T-helper 1 cell (primary cell): ENCODE measurements around the gene LBHD2.
A peak's percentile ranks its signal among the peaks of the same experiment; 100 is the strongest.
"Not testable (repeated sequence)": the region's sequence is repeated elsewhere in the genome, so short reads cannot be mapped to it uniquely, and the experiment has no call there.

Source experiments
- DNase-seq, 5 donors: peaks; one replicate each; pipeline ENCODE4 v3.0.0-alpha.2; 2012 to 2020
- total RNA-seq, 4 donors: gene quantifications; one replicate each; lab custom pipeline; 2026; lab: John Stamatoyannopoulos, UW

Gene LBHD2
- 0 to 0.12 (median 0) reads per million in 4 donors for total RNA-seq

DNA sequence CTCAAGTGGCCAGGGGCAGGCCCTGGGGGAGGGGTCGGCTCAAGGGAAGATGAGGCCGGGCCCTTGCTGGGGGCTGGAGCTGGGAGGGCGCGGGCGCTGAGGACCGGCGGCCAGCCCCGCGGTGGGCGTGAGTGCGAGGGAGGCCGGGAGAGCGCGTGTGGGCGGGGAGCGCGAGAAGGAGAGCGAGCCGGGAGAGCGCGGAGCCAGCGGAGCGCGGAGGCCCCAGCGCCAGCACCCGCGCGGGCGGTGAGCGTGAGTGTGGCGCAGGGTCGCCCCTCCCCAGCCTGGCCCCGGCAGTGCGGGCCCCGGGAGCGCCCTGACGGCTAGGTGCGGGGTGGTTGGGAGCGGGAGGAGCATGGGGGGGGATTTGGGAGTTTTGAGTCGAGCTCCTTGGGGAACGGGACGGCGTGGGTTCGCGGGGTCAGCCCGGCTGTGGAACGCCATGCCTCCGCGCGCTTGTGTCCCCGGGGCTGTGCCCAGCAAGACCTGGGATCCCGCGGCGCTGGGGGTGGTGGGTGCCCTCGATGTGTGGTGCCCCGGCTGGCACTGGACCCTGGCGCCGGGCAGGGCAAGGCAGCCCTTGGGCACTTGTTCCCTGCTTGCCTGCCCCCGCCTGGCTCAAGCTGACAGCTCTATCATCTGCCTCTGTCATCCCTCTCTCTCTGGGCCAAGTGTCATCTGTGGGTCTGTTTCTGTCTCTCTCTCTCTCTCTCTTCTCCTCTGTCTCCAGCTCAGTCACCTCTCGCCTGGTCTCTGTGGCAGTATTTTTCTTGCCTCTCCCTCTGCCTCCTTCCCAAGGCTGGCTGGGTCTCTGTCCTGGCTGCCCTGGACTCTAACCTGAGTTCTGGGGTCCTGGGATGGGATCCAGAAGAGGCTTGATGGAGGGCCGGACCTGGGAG, at the start of gene LBHD2:
Gene LBHD2, plus strand, starts transcription at position 190 of the 899 bp plus-strand sequence. CDS start 1,803 bp downstream, outside the sequence.
- DNase-seq, result no peak

- DNase-seq, result no peak
Measured at GRCh38 chr14:103041464-103041863, 42.5 kb upstream of the LBHD2 start.

DNA sequence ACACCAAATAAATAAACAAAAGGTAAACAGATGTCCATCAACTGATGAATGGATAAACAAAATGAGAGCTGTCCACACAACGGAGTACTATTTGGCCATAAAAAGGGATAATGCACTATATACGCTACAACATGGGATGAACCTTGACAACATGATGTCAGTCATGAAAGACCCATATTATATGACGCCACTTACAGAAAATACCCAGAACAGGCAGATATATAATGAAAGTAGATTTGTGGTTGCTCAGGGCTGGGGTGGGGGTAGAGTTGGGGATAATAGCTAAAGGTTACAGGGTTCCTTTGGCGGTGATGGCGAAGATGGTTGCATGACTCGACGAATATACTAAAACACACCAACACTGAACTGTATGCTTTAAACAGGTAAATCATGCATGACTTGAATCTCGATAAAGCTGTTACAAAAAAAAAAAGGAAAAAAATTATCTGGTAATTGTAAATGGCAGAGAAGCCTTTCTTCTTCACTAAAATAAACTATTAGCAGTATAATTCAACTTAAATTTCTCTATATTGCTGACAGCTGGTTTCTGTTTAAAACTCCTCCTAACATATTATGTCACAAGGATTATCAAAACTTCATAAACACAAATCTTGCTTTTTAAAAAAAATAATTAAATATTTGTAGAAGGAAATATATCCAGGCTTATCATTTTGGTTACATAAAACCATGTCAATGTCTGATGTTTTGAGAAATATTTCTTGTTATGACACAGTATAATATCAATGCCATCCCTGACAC, 40.6 kb upstream of the LBHD2 start:
- DNase-seq, result no peak

GRCh38 chr14:103045371-103045869, 38.6 kb upstream of the LBHD2 start:
- DNase-seq, result no peak

DNA sequence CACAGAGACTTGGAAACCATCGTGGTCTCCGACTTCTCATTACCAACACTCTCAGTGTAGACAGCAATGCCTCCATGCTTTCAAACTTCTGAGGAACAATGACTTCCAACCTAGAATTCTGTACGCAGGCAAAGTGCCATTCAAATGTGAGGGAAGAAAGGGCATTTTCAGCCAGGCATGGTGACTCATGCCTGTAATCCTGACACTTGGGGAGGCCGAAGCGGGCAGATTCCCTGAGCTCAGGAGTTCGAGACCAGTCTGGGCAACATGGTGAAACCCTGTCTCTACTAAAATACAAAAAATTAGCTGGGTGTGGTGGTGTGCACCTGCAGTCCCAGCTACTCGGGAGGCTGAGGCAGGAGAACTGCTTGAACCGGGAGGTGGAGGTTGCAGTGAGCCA, 36.6 kb upstream of the LBHD2 start:
- DNase-seq, result not testable (repeated sequence)

- no peak for DNase-seq
Measured at GRCh38 chr14:103050935-103051334, 33.1 kb upstream of the LBHD2 start.

- no peak for DNase-seq
Measured at GRCh38 chr14:103052407-103052806, 31.6 kb upstream of the LBHD2 start.

- DNase-seq, result no peak
Measured at GRCh38 chr14:103055695-103056094, 28.3 kb upstream of the LBHD2 start.

GRCh38 chr14:103056322-103057027, 27.5 kb upstream of the LBHD2 start:
- DNase-seq, result no peak

DNA sequence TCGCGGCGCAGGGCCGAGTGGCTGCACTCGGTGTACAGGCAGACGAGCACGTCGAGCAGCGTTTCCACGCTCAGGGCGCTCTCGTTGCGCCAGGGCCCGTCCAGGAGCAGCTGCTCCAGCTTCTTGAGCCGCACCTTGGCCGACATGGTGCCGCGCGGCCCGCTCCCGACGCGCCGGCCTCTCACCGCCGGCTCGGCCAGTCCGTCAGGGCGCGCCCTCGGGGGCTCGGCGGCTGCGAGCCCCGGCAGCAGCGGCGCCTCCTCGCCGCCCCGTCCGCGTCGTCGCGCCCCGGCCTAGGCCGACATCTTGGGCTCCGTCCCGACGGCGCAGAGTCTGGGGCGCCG, 27.0 kb upstream of the LBHD2 start:
- DNase-seq, result no peak

- DNase-seq, result peak; percentile 36 to 66 (median 46)
Measured at GRCh38 chr14:103057372-103058163, 26.4 kb upstream of the LBHD2 start, which contains the start of gene CDC42BPB. Gene CDC42BPB (minus strand): TSS chr14:103057549. CDS start chr14:103057173, 376 bp downstream.

GRCh38 chr14:103058164-103059055, 25.6 kb upstream of the LBHD2 start:
- DNase-seq, result no peak

DNA sequence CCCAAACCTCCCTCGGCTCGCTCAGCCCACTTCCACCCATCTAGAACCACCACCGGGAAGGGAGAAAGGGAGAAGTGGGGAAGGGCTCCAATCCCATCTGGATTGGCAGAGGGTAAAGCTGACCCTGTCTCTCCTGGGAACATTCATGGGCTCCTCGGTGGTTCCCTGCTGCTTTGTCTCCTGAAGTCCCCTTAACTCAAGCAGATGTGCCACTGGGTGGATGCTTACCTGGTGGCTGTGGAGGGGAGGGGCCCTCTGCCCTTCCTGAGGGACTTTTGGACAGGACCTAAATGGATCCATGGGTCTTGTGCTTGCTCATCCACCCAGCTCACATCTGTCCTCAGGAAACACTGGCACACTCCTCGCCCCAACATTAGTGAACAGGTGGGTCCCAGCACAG, 24.5 kb upstream of the LBHD2 start:
- no peak for DNase-seq

DNA sequence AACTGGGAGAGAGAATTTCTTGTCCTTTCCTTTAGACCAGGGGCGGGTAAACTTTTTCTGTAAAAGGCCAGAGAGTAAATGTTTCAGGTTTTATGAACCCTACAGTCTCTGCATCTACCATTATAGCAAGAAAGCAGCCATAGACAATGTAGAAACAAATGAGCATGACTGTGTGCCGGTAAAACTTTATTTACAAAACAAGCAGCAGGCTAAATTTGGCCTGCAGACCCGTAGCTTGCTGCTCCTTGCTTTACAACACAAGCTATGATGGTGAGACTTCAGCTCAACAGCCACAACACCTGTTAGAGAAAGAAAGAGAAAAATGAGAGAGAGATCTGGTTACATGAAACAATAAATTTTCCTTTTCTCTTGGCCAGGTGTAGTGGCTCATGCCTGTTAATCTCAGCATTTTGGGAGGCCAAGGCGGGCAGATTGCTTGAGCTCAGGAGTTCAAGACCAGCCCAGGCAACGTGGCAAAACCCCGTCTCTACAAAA, 22.5 kb upstream of the LBHD2 start:
- DNase-seq, result no peak

DNA sequence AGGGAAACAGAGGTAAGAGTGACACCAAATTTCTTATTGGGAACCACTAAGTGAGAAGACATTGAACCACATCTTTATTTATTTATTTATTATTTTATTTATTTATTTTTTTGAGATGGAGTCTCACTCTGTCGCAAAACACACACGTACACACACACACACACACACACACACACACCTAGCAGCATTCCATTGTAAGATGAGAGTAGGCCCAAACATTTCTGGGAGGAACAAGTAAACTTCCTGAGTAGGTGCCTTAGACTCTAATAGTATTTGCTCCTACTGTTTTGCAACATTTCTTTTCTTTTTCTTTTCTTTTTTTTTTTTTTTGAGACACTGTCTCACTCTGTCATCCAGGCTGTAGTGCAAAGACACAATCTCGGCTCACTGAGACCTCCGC, 19.6 kb upstream of the LBHD2 start:
- no peak for DNase-seq

GRCh38 chr14:103064978-103065377, 19.0 kb upstream of the LBHD2 start:
- DNase-seq, result no peak

DNA sequence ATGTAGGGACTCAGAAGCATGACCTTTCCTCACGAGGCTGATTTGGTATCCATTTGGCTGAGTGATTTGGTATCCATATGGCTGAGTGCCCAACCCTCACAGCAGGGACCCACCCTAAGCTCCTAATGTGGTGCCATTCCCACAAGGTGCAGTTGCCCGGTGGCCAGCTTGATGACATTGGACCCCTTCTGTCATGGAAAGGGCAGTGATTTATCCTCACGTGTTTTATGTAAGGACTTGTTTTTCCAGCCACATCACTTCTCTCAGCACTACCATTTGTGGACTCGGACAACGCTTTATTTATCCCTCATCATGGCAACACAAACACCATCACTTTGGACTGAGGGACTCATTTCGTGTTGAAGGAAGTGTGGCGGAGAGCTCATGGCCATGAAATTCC, 18.1 kb upstream of the LBHD2 start:
- no peak for DNase-seq

GRCh38 chr14:103066399-103066798, 17.6 kb upstream of the LBHD2 start:
- DNase-seq, result no peak

GRCh38 chr14:103067231-103067954, 16.6 kb upstream of the LBHD2 start:
- no peak for DNase-seq
